ENCODE measurements around the gene MTMR12.
A peak's percentile ranks its signal among the peaks of the same experiment; 100 is the strongest.
"Not testable (repeated sequence)": the region's sequence is repeated elsewhere in the genome, so short reads cannot be mapped to it uniquely, and the experiment has no call there.

The MTMR12 gene

DNA sequence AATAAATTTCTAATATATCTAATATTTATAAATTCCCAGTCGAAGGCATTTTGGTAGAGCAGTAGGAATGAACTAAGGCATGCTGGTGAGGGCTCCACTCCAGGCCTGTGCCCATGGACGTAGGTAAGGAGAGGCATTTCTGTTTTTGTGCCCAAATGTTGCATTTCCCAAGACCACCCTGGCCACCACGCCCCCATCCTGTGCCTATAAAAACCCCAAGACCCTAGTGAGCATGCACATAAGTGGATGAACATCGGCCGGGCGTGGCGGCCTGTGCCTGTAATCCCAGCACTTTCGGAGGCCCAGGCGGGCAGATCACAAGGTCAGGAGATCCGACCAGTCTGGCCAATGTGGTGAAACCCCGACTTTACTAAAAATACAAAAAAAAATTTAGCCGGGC lies 10.1 kb upstream of the MTMR12 start:
- DNase-seq: no peak

DNA sequence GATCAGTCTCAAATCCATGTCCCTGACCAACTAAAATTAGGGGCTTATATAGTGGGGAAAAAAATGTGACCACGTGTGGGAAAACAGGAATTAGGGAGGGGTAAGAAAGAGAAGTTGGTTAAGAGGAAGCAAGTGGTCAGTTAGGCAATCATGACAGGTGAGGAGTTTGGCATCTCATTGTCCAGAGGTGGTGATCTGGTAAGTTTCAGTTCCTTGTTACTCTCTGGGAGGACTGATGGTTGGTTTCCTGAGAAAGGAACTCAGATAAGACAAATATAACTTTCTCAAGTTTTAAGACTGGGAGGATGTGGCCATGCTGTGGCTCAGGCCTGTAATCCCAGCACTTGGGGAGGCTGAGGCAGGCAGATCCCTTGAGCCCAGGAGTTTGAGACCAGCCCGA lies 9.0 kb upstream of the MTMR12 start:
- not testable (repeated sequence) for DNase-seq

DNA sequence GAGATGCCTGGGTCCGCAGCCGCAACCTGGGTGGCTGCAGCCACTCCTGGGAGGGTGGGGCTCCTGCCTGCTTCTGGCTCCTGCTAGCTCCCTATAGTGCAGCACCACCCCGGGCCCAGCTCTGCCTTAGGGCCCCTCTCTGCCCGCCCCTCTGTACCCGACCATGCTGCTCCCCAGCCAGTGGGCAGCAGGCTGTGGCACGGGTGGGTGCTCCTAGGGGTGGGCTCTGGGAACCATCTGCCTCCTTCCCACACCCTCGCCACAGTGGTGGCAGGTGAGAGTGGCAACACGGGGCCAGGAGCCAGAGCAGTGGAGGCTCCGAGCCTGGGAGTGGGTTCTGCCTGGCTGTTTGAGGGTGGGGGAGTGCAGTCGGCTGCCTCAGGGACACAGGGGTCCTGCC lies 7.8 kb upstream of the MTMR12 start:
- DNase-seq: no peak

- DNase-seq: no peak
These were observed 7.3 kb upstream of the MTMR12 start for GRCh38 chr5:32319926-32320543.

DNA sequence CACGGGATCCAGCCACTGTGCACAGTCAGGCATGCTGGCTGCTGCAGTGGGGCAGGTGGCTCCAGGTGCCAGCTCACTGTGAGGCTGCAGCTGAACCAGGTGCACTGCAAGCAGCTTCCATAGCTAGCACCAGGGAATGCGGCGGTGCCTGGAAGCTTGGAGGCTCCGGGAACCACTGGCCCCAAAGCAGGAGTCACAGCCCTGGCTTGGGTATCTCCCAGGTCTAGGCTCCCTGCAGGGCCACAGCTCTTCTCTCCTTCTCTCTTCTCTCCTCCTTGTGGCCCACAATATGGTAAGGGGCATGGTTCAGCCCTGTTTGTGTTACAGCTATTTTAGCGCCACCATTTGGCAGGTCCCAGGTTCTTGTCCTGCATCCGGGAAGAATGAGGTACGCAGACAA lies 6.7 kb upstream of the MTMR12 start:
- DNase-seq: no peak

GRCh38 chr5:32317041-32317440 lies 4.3 kb upstream of the MTMR12 start:
- DNase-seq: no peak

DNA sequence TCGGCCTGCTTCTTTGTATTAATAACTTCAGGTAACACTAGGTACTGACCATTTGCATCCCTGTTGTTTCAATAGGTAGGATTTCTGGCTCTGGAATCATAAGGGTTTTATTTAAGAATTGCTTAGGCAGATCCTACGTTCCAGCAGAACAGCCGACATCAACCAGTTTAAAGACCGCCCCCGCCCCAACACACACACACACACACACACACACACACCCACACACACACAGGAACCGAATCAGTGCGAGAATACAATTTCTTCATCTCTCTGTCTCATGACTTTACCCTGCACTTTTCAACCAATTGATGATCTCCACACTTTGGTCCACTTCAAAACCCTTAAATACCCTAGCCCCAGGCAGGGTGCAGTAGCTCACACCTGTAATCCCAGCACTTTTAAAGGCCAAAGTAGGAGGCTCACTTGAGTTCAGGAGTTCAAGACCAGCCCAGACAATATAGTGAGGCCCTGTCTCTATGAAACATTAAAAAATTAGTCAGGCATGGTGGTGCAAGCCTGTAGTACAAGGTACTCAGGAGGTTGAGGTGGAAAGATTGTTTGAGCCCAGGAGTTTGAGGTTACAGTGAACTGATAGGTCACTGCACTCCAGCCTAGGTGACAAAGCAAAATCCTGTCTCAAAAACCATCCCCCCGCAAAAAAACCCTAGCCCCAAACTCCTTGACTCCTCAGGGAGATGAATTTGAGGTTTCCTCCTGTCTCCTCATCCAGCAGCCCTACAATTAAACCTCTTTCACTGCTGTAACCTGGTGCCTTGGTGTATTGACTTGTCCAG lies 2.7 kb upstream of the MTMR12 start:
- no peak for DNase-seq

- no peak for DNase-seq
These were observed 1.9 kb upstream of the MTMR12 start for GRCh38 chr5:32314658-32315057.

GRCh38 chr5:32314152-32314488 lies 1.4 kb upstream of the MTMR12 start:
- not testable (repeated sequence) for DNase-seq

GRCh38 chr5:32312197-32312594 lies 543 bp downstream of the MTMR12 start:
- peak; percentile 15 to 18 for DNase-seq

DNA sequence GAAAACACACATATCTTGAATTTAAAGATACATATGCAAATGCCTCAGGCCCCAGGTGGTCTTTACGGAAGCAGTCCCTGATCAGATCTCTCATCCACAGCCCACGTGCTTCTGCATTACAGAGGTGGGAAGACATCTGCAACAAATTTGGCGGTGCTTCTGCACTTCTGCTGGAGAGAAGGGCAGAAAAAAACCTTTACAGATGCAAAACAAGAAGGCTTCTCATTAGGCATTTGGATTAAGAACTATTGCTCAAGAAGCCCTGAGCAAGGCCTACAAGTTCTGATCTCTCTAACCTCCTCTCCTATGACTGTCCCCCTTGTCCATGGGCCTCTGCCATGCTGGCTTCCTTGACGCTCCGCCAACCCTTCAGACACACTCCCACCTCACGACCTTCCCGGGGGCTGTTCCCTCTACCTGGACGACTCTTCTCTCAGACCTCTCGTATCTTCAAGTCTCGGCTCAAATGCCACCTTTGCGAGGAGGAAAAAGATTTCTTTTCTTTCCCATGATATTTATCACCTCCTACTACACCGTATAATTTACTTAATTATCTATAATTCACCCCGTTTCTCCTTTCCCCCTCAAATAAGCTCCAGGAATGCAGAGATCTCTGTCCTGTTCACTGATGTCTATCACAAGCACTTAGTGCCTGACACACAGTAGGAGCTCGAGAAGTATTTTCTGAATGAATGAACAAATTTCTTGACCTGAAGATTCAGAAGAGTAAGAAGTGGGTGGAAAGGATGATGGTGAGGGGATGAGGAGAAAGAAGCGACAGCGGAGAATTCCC lies 1.1 kb downstream of the MTMR12 start:
- DNase-seq: no peak

DNA sequence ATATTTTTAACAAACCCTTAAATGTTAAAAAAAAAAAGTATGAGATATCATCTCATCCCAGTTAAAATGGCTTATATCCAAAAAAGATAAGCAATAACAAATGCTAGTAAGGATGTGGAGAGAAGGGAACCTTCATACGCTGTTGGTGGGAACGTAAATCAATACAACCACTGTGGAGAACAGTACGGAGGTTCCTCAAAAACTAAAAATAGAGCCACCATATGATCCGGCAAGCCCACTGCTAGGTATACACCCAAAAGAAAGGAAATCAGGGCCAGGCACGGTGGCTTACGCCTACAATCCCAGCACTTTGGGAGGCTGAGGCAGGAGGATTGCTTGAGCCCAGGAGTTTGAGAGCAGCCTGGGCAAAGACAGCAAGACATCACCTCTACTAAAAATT lies 3.0 kb downstream of the MTMR12 start:
- DNase-seq: no peak

- no peak for DNase-seq
These were observed 3.8 kb downstream of the MTMR12 start for GRCh38 chr5:32308946-32309345.

- DNase-seq: no peak
These were observed 5.0 kb downstream of the MTMR12 start for GRCh38 chr5:32307769-32308194.

- no peak for DNase-seq
These were observed 8.1 kb downstream of the MTMR12 start for GRCh38 chr5:32304622-32305021.

- DNase-seq: no peak
These were observed 9.0 kb downstream of the MTMR12 start for GRCh38 chr5:32303755-32304120.

GRCh38 chr5:32302835-32303754 lies 9.6 kb downstream of the MTMR12 start:
- no peak for DNase-seq

GRCh38 chr5:32301891-32302290 lies 10.8 kb downstream of the MTMR12 start:
- no peak for DNase-seq

GRCh38 chr5:32299059-32299677 lies 13.6 kb downstream of the MTMR12 start:
- no peak for DNase-seq

DNA sequence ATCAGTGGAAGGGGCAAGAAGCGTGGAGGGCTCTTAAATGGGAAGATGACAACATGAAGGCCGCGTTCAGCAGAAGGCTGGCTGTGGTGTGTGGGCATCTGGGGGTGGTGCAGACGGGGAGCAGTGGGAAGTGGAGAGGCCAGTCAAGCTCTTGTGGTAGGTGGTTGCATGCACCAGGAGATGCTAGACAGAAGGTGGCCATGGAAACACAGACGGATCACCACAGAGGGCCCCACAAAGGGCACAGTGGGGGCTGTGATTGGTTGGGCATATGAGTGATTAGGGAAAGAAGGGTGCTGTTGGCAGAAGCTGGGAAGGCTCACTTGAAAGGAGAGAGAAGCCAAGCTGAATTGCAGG lies 14.7 kb downstream of the MTMR12 start:
- no peak for DNase-seq

- DNase-seq: no peak
These were observed 15.3 kb downstream of the MTMR12 start for GRCh38 chr5:32297181-32298058.
